Middle frontal gyrus (tissue), 1 donor: Measurements from ENCODE around the gene ANKMY1.

ENCODE experiments used
- DNase-seq: peaks from one replicate; pipeline ENCODE4 v3.0.0-alpha.2; 2015; ENCODE audit warnings: low spot score; ENCODE audit errors: extremely low spot score

Gene ANKMY1

GRCh38 chr2:240557808-240558207 lies at the start of gene ANKMY1:
Gene ANKMY1, minus strand, starts transcription at chr2:240557988. Its CDS starts 653 bp downstream, at chr2:240557335.
- DNase-seq: peak; percentile 31

GRCh38 chr2:240605867-240606743 lies 48.3 kb upstream of the ANKMY1 start:
- no peak for DNase-seq

DNA sequence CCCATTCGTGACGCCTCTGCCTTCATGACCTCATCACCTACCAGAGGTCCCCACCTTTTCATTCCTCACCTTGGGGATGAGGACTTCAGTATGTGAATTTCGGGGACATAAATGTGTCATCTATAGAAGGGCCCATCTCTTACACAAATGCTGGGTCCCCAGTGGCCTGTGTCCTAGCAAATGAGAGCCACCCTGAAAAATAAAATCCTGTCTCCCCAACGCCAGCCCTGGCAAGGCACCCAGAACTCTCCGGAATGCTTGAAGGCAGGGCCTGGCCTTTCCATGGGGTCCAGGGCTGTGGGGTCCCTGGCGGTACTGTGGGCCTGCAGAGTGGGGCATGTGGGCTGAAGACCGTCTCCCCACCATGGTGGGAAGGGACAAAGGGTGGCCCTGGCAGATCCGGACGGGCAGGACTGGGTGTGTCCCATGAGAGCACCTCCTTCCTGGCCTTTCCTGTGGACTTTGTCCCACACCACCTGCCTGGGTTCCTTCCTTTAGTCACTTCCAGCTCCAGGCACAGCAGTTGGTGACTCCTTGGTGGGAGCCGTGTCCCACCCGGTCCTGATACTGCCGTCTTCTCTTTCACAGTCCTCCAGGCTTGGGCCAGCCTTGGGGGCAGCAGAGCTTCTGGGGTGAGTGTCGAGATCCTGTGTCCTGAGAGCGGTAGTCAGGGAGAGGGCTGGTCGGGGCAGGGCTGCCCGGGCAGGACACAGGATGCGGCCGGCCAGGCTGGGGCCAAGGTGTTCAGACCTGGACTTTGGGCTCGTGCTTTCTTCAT lies 47.3 kb upstream of the ANKMY1 start:
- DNase-seq: no peak

- peak; percentile 60 for DNase-seq
These were observed 46.6 kb upstream of the ANKMY1 start for GRCh38 chr2:240604291-240604938.

DNA sequence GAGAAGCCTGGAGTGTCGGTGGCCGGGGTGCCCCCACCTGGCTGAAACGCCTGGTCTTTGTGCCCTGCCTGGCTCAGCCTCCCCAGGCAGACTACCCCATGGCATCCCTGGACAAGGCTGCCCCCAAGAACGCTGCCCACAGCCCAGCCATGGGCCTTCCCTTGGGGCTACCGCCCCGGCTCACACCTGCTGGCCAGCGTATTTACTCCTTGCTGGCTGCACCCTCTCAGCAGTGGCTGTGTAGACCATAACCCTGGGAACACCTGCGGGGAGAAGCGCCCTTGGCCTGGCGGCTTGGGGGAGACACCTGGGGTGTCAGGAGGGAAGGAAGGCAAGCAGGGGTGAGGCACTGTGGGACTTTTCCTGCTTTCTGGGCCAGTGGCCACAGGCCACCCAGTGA lies 46.1 kb upstream of the ANKMY1 start:
- no peak for DNase-seq

GRCh38 chr2:240603081-240603835 lies 45.5 kb upstream of the ANKMY1 start:
- DNase-seq: no peak

- no peak for DNase-seq
These were observed 44.7 kb upstream of the ANKMY1 start for GRCh38 chr2:240602266-240603050.

DNA sequence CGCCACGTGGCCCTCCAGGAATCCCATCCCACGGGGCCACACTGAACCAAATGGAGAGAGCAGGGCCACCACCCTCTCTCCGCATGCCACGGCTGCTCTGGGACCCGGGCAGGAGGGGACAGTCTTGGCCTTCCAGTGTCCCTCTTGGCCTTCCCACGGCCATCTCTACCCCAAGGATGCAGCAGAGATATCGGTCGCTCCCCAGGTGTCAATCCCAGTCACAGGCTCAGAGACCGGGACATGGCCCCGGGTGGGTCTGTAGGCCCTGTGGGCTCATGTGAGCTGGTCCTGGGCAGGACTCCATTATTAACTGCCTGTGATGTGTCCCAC lies 44.0 kb upstream of the ANKMY1 start:
- DNase-seq: no peak

- no peak for DNase-seq
These were observed 43.5 kb upstream of the ANKMY1 start for GRCh38 chr2:240601061-240601830.

GRCh38 chr2:240600451-240600961 lies 42.7 kb upstream of the ANKMY1 start:
- DNase-seq: no peak

GRCh38 chr2:240599141-240599583 lies 41.4 kb upstream of the ANKMY1 start:
- no peak for DNase-seq

- DNase-seq: no peak
These were observed 40.6 kb upstream of the ANKMY1 start for GRCh38 chr2:240598311-240598911.

DNA sequence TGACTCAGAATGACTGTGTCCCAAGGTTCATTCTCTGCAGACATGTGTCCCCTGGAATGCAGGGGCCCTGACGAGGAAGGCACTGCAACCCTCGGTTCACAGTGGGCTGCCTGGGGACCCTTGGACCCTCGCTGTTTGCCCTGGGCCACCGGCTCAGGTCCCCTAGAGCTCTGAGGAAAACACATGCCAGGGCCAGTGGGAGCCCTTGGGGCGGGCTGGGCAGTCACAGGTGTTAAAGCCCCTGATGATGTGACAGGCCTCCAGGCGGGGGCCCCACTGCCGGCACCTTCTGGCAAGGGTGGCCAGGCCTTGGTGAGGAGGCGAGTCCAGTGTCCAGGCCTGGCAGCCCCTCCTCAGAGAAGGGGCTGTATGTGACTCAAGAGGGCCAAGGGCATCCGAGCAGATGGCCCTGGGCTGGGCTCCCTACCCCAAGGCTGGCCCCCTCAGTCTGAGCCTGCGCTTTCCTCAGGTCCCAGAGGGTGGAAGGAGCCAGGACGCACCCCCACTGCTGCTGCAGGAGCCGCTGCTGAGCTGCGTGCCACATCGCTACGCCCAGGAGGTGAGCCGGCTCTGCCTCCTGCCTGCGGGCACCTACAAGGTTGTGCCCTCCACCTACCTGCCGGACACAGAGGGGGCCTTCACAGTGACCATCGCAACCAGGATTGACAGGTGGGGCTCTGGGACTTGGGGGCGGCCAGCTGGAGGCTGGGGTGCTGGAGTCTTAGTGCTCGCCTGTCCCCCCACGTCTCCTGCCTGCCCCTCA lies 39.8 kb upstream of the ANKMY1 start:
- no peak for DNase-seq

DNA sequence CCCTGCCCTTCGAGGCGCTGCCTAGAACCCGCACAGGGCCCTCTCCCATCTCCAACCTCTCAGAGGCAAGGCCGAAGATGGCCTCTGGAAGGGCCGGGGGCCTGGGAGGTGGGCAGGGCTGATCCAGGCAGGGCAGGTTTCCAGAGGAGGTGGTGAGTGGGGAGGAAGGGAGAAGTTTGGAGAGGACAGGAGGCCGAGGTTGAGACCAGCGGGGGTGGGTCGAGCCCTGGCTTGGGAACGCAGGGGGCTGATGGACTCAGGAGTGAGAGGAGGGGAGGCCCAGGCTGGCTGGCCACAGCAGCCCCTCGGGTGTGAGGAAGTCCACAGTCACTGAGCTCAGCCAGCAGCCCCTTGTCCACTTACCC lies 39.2 kb upstream of the ANKMY1 start:
- no peak for DNase-seq

GRCh38 chr2:240596491-240596931 lies 38.7 kb upstream of the ANKMY1 start:
- DNase-seq: peak; percentile 50

DNA sequence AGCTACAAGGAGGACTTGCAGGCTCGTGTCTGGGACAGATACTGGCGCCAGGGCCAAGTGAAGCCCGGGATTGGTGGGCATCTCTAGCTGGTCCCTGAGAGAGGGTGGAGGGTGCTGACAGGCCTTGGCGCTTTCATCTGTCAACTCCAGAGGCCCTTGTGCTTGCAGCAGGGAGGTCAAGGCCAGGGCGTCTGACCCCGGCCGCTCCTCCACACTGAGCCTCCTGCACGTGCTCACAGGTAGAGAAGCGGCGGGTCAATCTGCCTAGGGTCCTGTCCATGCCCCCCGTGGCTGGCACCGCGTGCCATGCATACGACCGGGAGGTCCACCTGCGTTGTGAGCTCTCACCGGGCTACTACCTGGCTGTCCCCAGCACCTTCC lies 38.3 kb upstream of the ANKMY1 start:
- no peak for DNase-seq

GRCh38 chr2:240595381-240596079 lies 37.7 kb upstream of the ANKMY1 start:
- DNase-seq: no peak
